ENCODE data around the gene TMEM63B.
"Not testable (repeated sequence)": the region's sequence is repeated elsewhere in the genome, so short reads cannot be mapped to it uniquely, and the experiment has no call there.

TMEM63B gene

GRCh38 chr6:44143731-44144130 is 16.4 kb downstream of the TMEM63B start:
- POLR2A ChIA-PET: no interaction called here
- CTCF ChIA-PET: no interaction called here
- TF ChIP-seq HDGF (IDR thresholded peaks at IDR 0.05; ENCODE audit: borderline replicate concordance): no peak
- TF ChIP-seq ZNF384 (IDR thresholded peaks at IDR 0.05): no peak
- no peak for TF ChIP-seq ARNT (IDR thresholded peaks at IDR 0.05)
- TF ChIP-seq FOXA1 (IDR thresholded peaks at IDR 0.05): no peak
- no peak for TF ChIP-seq PKNOX1 (IDR thresholded peaks at IDR 0.05)
- TF ChIP-seq LEF1 (IDR thresholded peaks at IDR 0.05; ENCODE audit: borderline replicate concordance): no peak
- no peak for TF ChIP-seq CTBP1 (IDR thresholded peaks at IDR 0.05; ENCODE audit: borderline replicate concordance)
- no peak for TF ChIP-seq BHLHE40 (IDR thresholded peaks at IDR 0.05; ENCODE audit: borderline replicate concordance)
- no peak for TF ChIP-seq L3MBTL2 (conservative IDR thresholded peaks at IDR 0.05)
- TF ChIP-seq SUZ12 (IDR thresholded peaks at IDR 0.05): no peak
- no peak for TF ChIP-seq FOXM1 (IDR thresholded peaks at IDR 0.05; ENCODE audit: borderline replicate concordance)
- TF ChIP-seq NFRKB (IDR thresholded peaks at IDR 0.05): no peak
- TF ChIP-seq TARDBP (IDR thresholded peaks at IDR 0.05): no peak
- TF ChIP-seq ELF4 (IDR thresholded peaks at IDR 0.05): no peak
- no peak for TF ChIP-seq SP1 (IDR thresholded peaks at IDR 0.05)
- no peak for TF ChIP-seq FOXK2 (IDR thresholded peaks at IDR 0.05)
- no peak for DNase-seq (ENCODE audit: extremely low spot score)

GRCh38 chr6:44144536-44144935 is 17.2 kb downstream of the TMEM63B start:
- CTCF ChIA-PET: interaction anchor here (1.2 kb wide), 1 partner anchor 12 kb away, joined by 4 read pairs; no protein-coding TSS in a partner anchor
- DNase-seq (ENCODE audit: extremely low spot score); POLR2A ChIA-PET: not testable (repeated sequence)

GRCh38 chr6:44145839-44146238 is 18.5 kb downstream of the TMEM63B start:
- no peak for DNase-seq (ENCODE audit: extremely low spot score)
- POLR2A ChIA-PET: no interaction called here
- TF ChIP-seq NFRKB (IDR thresholded peaks at IDR 0.05) (no peak), TARDBP (IDR thresholded peaks at IDR 0.05) (no peak), BHLHE40 (IDR thresholded peaks at IDR 0.05; ENCODE audit: borderline replicate concordance) (no peak), FOXK2 (IDR thresholded peaks at IDR 0.05) (no peak), L3MBTL2 (conservative IDR thresholded peaks at IDR 0.05) (no peak), SUZ12 (IDR thresholded peaks at IDR 0.05) (no peak), LEF1 (IDR thresholded peaks at IDR 0.05; ENCODE audit: borderline replicate concordance) (no peak), HDGF (IDR thresholded peaks at IDR 0.05; ENCODE audit: borderline replicate concordance) (no peak), ZNF384 (IDR thresholded peaks at IDR 0.05) (no peak), PKNOX1 (IDR thresholded peaks at IDR 0.05) (no peak), CTBP1 (IDR thresholded peaks at IDR 0.05; ENCODE audit: borderline replicate concordance) (no peak), ELF4 (IDR thresholded peaks at IDR 0.05) (no peak)
- CTCF ChIA-PET: interaction anchor here (0.6 kb wide), 1 partner anchor 83 kb away, joined by 6 read pairs; no protein-coding TSS in a partner anchor

GRCh38 chr6:44146685-44147084 is 19.3 kb downstream of the TMEM63B start:
- DNase-seq (ENCODE audit: extremely low spot score): no peak
- ChIA-PET POLR2A (no interaction called here), CTCF (no interaction called here)
- TF ChIP-seq ZNF384 (IDR thresholded peaks at IDR 0.05) (no peak), SP1 (IDR thresholded peaks at IDR 0.05) (no peak), SUZ12 (IDR thresholded peaks at IDR 0.05) (no peak), CTBP1 (IDR thresholded peaks at IDR 0.05; ENCODE audit: borderline replicate concordance) (no peak), BHLHE40 (IDR thresholded peaks at IDR 0.05; ENCODE audit: borderline replicate concordance) (no peak), PKNOX1 (IDR thresholded peaks at IDR 0.05) (no peak), HDGF (IDR thresholded peaks at IDR 0.05; ENCODE audit: borderline replicate concordance) (no peak), ELF4 (IDR thresholded peaks at IDR 0.05) (no peak), FOXM1 (IDR thresholded peaks at IDR 0.05; ENCODE audit: borderline replicate concordance) (no peak), TARDBP (IDR thresholded peaks at IDR 0.05) (no peak), ARNT (IDR thresholded peaks at IDR 0.05) (no peak), FOXK2 (IDR thresholded peaks at IDR 0.05) (no peak)

GRCh38 chr6:44147256-44147655 is 19.9 kb downstream of the TMEM63B start:
- POLR2A ChIA-PET: interaction anchor here (1.4 kb wide), 1 partner anchor 14 kb away, joined by 4 read pairs; no protein-coding TSS in a partner anchor
- TF ChIP-seq PKNOX1 (IDR thresholded peaks at IDR 0.05) (no peak), SUZ12 (IDR thresholded peaks at IDR 0.05) (no peak), FOXA1 (IDR thresholded peaks at IDR 0.05) (no peak), FOXK2 (IDR thresholded peaks at IDR 0.05) (no peak), NFRKB (IDR thresholded peaks at IDR 0.05) (no peak), HDGF (IDR thresholded peaks at IDR 0.05; ENCODE audit: borderline replicate concordance) (no peak), FOXM1 (IDR thresholded peaks at IDR 0.05; ENCODE audit: borderline replicate concordance) (no peak), ARNT (IDR thresholded peaks at IDR 0.05) (no peak), TARDBP (IDR thresholded peaks at IDR 0.05) (no peak), CTBP1 (IDR thresholded peaks at IDR 0.05; ENCODE audit: borderline replicate concordance) (no peak), BHLHE40 (IDR thresholded peaks at IDR 0.05; ENCODE audit: borderline replicate concordance) (no peak), SP1 (IDR thresholded peaks at IDR 0.05) (no peak), LEF1 (IDR thresholded peaks at IDR 0.05; ENCODE audit: borderline replicate concordance) (no peak), ELF4 (IDR thresholded peaks at IDR 0.05) (no peak), ZNF384 (IDR thresholded peaks at IDR 0.05) (no peak), L3MBTL2 (conservative IDR thresholded peaks at IDR 0.05) (no peak)
- CTCF ChIA-PET: no interaction called here
- no peak for DNase-seq (ENCODE audit: extremely low spot score)

- CTCF ChIA-PET: interaction anchor here (0.6 kb wide), 1 partner anchor 195 kb away, joined by 3 read pairs; no protein-coding TSS in a partner anchor
- POLR2A ChIA-PET: interaction anchor here (1.4 kb wide), 1 partner anchor 15 kb away, joined by 4 read pairs; no protein-coding TSS in a partner anchor
- no peak for DNase-seq (ENCODE audit: extremely low spot score)
- TF ChIP-seq BHLHE40 (IDR thresholded peaks at IDR 0.05; ENCODE audit: borderline replicate concordance) (no peak), HDGF (IDR thresholded peaks at IDR 0.05; ENCODE audit: borderline replicate concordance) (no peak), ARNT (IDR thresholded peaks at IDR 0.05) (no peak), LEF1 (IDR thresholded peaks at IDR 0.05; ENCODE audit: borderline replicate concordance) (no peak), SP1 (IDR thresholded peaks at IDR 0.05) (no peak), SUZ12 (IDR thresholded peaks at IDR 0.05) (no peak), FOXK2 (IDR thresholded peaks at IDR 0.05) (no peak), FOXA1 (IDR thresholded peaks at IDR 0.05) (no peak), ELF4 (IDR thresholded peaks at IDR 0.05) (no peak), FOXM1 (IDR thresholded peaks at IDR 0.05; ENCODE audit: borderline replicate concordance) (no peak), PKNOX1 (IDR thresholded peaks at IDR 0.05) (no peak), TARDBP (IDR thresholded peaks at IDR 0.05) (no peak), ZNF384 (IDR thresholded peaks at IDR 0.05) (no peak), NFRKB (IDR thresholded peaks at IDR 0.05) (no peak)
These were observed 21.0 kb downstream of the TMEM63B start for GRCh38 chr6:44148306-44148705.
